Parietal lobe (tissue), 1 donor: ENCODE measurements around the gene A2ML1. TPM values are rescaled to one million over a fixed set of nuclear protein-coding genes. Genes with fewer than 3 reads are reported as not detected.

Experiments used
- total RNA-seq: library from RNA; depleted of rRNA; stranded (reverse); fragments of >200 nt; gene quantifications from one replicate; pipeline ENCODE4 v1.2.3, GENCODE V29; 2014

The A2ML1 gene
- 1.6 TPM for total RNA-seq

GRCh38 chr12:8822298-8822697 is at the start of gene A2ML1:
Gene A2ML1, plus strand, starts transcription at chr12:8822621. Its CDS starts 31 bp downstream, at chr12:8822652.

GRCh38 chr12:8914033-8914715 is 91.8 kb downstream of the A2ML1 start, which contains the start of gene PHC1:
Gene PHC1, plus strand, starts transcription at chr12:8914509. Its CDS starts 3,169 bp downstream, at chr12:8917678.

Other genes starting within 250 kb of the A2ML1 start
- gene AICDA, start 209.8 kb upstream of the A2ML1 start, total RNA-seq = not detected
- gene MFAP5, start 159.8 kb upstream of the A2ML1 start, total RNA-seq = not detected
- 240 TPM for gene RIMKLB, start 124.6 kb upstream of the A2ML1 start, total RNA-seq
- 56.7 TPM for gene PHC1, start 91.9 kb downstream of the A2ML1 start, total RNA-seq
- 62.3 TPM for gene M6PR, start 127.0 kb downstream of the A2ML1 start, total RNA-seq
- 19.7 TPM for gene KLRG1, start 166.9 kb downstream of the A2ML1 start, total RNA-seq